DND-41 (cell line): ENCODE results near the gene CA14.
"Not testable (repeated sequence)": the region's sequence is repeated elsewhere in the genome, so short reads cannot be mapped to it uniquely, and the experiment has no call there.

Source experiments
- ATAC-seq: fragments of 200-7000 bp; cut with Tn5 transposase; 3 replicates; pipeline ENCODE4 v1.9.1; 2021; ENCODE audit warnings: low read depth; ENCODE audit not compliant: insufficient read depth
- DNase-seq: peaks from one replicate; pipeline ENCODE4 v3.0.0-alpha.2; 2020
- H2AFZ ChIP-seq: 2 replicates; pipeline ENCODE4 v1.6.0; 2012; ENCODE audit warnings: low read depth, low read length
- H3K27ac ChIP-seq: 2 replicates; pipeline ENCODE4 v1.5.1; 2012; ENCODE audit warnings: low read length, inconsistent platforms
- H3K27me3 ChIP-seq: fragments of 200-600 bp; sonication (generic); 2 replicates; pipeline ENCODE4 v1.6.0; 2012; ENCODE audit warnings: low read length, mild to moderate bottlenecking, inconsistent platforms; ENCODE audit not compliant: insufficient read depth, poor library complexity
- H3K36me3 ChIP-seq: 2 replicates; pipeline ENCODE4 v1.5.1; 2012; ENCODE audit warnings: low read length, inconsistent platforms; ENCODE audit not compliant: insufficient read depth
- H3K4me1 ChIP-seq: 2 replicates; pipeline ENCODE4 v1.5.1; 2012; ENCODE audit warnings: mild to moderate bottlenecking, low read length; ENCODE audit not compliant: insufficient read depth
- H3K4me2 ChIP-seq: 2 replicates; pipeline ENCODE4 v1.6.0; 2012; ENCODE audit warnings: mild to moderate bottlenecking, moderate library complexity, low read length, inconsistent platforms; ENCODE audit not compliant: insufficient read depth
- H3K4me3 ChIP-seq, 2 experiments: fragments of 200-600 bp in 1 of 2; shearing (Covaris generic) in 1 of 2; 2 replicates each; pipeline ENCODE4 v1.5.1; 2012 to 2016; ENCODE audit warnings: inconsistent platforms in 2 of 2, low read length in 2 of 2, mild to moderate bottlenecking in 2 of 2, low read depth in 1 of 2, moderate library complexity in 1 of 2
- H3K79me2 ChIP-seq: 2 replicates; pipeline ENCODE4 v1.6.0; 2012; ENCODE audit warnings: low read length, inconsistent platforms; ENCODE audit not compliant: insufficient read depth
- H3K9ac ChIP-seq: 2 replicates; pipeline ENCODE4 v1.6.0; 2012; ENCODE audit warnings: low read depth, mild to moderate bottlenecking, inconsistent platforms, low read length, moderate library complexity
- H3K9me3 ChIP-seq: 2 replicates; pipeline ENCODE4 v1.5.1; 2012; ENCODE audit warnings: low read length, moderate library complexity, mild to moderate bottlenecking, inconsistent platforms; ENCODE audit not compliant: insufficient read depth, severe bottlenecking
- H4K20me1 ChIP-seq: 2 replicates; pipeline ENCODE4 v1.6.0; 2012; ENCODE audit warnings: low read length; ENCODE audit not compliant: insufficient read depth
- CTCF ChIP-seq: IDR thresholded peaks from 2 replicates; pipeline ENCODE4 v1.5.1; 2012; ENCODE audit warnings: borderline replicate concordance, low read length, moderate library complexity, mild to moderate bottlenecking; ENCODE audit not compliant: poor library complexity, severe bottlenecking; ENCODE audit errors: extremely low read depth
- EZH2 ChIP-seq: IDR thresholded peaks from 3 replicates; pipeline ENCODE4 v1.6.1; 2012; ENCODE audit warnings: borderline replicate concordance, low read depth, mild to moderate bottlenecking, moderate library complexity, low read length, inconsistent platforms; ENCODE audit not compliant: severe bottlenecking

CA14 gene

GRCh38 chr1:150302338-150302737 lies 44.8 kb downstream of the CA14 start:
- no peak overlapping the region for H3K4me2 ChIP-seq
- no peaks in the 10 kb centered on the region for H3K4me1 ChIP-seq
- no peaks in the 10 kb centered on the region for H3K9me3 ChIP-seq
- H4K20me1 ChIP-seq, result no peaks in the 10 kb centered on the region
- DNase-seq (no peak), ATAC-seq (no peak)
- H3K27me3 ChIP-seq, result no peaks in the 10 kb centered on the region
- H2AFZ ChIP-seq, result no peak overlapping the region
- H3K9ac ChIP-seq, result no peak overlapping the region
- peaks cover 7% of the 10 kb centered on the region; the same call in 1 of the 2 replicates for H3K36me3 ChIP-seq
- no peaks in the 10 kb centered on the region; the same call in 1 of the 2 replicates for H3K79me2 ChIP-seq
- no peak overlapping the region for H3K27ac ChIP-seq
- no peak for TF ChIP-seq CTCF
- TF ChIP-seq EZH2, result no peak
- H3K4me3 ChIP-seq, result no peak overlapping the region

GRCh38 chr1:150302902-150303301 lies 45.3 kb downstream of the CA14 start:
- Histone ChIP-seq H3K4me3 (no peak overlapping the region), H3K36me3 (peaks cover 7% of the 10 kb centered on the region; the same call in 1 of the 2 replicates), H3K9me3 (no peaks in the 10 kb centered on the region), H3K9ac (no peak overlapping the region), H3K27me3 (no peaks in the 10 kb centered on the region), H3K27ac (no peak overlapping the region), H3K4me1 (no peaks in the 10 kb centered on the region), H3K4me2 (no peak overlapping the region), H3K79me2 (no peaks in the 10 kb centered on the region; the same call in 1 of the 2 replicates), H4K20me1 (no peaks in the 10 kb centered on the region), H2AFZ (no peak overlapping the region)
- DNase-seq (no peak), ATAC-seq (no peak)
- no peak for TF ChIP-seq EZH2
- no peak for TF ChIP-seq CTCF

- H3K27me3 ChIP-seq, DNase-seq, H3K79me2 ChIP-seq, ATAC-seq, H3K9ac ChIP-seq, H2AFZ ChIP-seq, H3K4me1 ChIP-seq, H3K27ac ChIP-seq, H3K9me3 ChIP-seq, H3K4me2 ChIP-seq, H3K36me3 ChIP-seq, H3K4me3 ChIP-seq, H4K20me1 ChIP-seq: not testable (repeated sequence)
Measured at GRCh38 chr1:150308585-150308984, 51.0 kb downstream of the CA14 start.

- Histone ChIP-seq H3K27ac (no peak overlapping the region), H4K20me1 (no peaks in the 10 kb centered on the region), H3K4me2 (no peak overlapping the region), H3K4me3 (no peak overlapping the region), H3K9ac (no peak overlapping the region), H3K4me1 (no peaks in the 10 kb centered on the region), H3K9me3 (no peaks in the 10 kb centered on the region), H3K79me2 (no peaks in the 10 kb centered on the region), H3K36me3 (peaks cover 5% of the 10 kb centered on the region; the same call in 1 of the 2 replicates), H3K27me3 (no peaks in the 10 kb centered on the region), H2AFZ (no peak overlapping the region)
- ATAC-seq (no peak), DNase-seq (no peak)
- no peak for TF ChIP-seq EZH2
- no peak for TF ChIP-seq CTCF
Measured at GRCh38 chr1:150309758-150310508, 52.4 kb downstream of the CA14 start.
